ENCODE measurements around the gene RASAL1. TPM values are rescaled to one million over a fixed set of nuclear protein-coding genes. Genes with fewer than 3 reads are reported as not detected.

Gene RASAL1
- total RNA-seq, 2 donors from 2014 or later: 0.15 to 0.89 TPM

DNA sequence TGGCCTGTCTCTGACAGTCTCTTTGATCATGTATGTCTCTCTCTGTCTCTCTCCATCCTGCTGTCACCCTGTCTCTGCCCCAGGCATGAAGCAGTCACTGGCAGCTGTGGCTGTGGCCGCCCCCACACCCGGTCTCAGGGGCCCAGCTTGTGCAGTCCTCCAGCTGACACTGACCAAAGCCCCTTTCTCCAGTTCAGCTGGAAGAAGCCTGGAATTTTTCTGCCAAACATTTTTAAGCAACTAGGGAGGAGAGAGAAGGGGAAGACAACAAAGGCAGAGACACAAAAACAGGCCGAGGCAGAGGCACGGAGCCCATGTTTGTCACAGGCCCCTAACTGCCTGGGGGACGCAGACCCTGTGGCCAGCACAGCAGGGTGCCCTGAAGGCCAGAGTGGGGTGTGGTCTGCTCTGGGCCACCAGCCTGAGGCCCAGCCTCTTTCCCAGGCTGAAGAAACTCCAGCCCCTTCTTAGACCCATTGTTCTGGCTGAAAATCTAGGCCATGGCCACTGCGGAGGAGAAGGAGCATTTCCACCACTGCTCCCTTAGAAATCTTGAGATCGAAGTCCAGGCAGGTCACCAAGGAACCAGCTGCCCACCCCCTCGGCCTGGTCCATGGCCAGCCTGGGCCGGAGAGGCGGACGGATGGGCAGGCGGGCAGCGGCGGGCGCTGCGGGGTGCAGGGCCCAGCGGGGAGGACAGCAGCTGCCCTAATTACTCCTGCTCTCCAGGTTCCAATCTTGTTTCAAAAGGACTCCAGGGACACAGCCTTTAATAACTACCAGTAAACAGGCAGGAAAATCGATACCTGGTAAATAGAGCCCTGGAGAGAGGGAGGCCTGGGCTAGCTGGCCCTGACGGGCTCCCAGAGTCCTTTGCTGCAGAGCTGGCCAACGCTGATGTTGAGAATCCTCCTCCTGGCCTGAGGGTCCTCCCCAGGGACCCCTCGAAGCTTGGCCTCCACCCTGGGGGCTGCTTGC is 64.1 kb downstream of the RASAL1 start:
- ATAC-seq (no peak), DNase-seq (no peak)
- H3K27ac Mint-ChIP-seq: peak overlapping the region; percentile 88
- H3K4me3 Mint-ChIP-seq: peak overlapping the region; percentile 53
- H3K9me3 ChIP-seq (ENCODE audit: control insufficient read depth, low read length, poor library complexity, severe bottlenecking): no peaks in the 10 kb centered on the region
- no peaks in the 10 kb centered on the region for H3K27me3 Mint-ChIP-seq
- peaks cover 6% of the 10 kb centered on the region for H3K36me3 Mint-ChIP-seq (ENCODE audit: low read depth)
- H3K4me1 Mint-ChIP-seq: peaks cover 53% of the 10 kb centered on the region

DNA sequence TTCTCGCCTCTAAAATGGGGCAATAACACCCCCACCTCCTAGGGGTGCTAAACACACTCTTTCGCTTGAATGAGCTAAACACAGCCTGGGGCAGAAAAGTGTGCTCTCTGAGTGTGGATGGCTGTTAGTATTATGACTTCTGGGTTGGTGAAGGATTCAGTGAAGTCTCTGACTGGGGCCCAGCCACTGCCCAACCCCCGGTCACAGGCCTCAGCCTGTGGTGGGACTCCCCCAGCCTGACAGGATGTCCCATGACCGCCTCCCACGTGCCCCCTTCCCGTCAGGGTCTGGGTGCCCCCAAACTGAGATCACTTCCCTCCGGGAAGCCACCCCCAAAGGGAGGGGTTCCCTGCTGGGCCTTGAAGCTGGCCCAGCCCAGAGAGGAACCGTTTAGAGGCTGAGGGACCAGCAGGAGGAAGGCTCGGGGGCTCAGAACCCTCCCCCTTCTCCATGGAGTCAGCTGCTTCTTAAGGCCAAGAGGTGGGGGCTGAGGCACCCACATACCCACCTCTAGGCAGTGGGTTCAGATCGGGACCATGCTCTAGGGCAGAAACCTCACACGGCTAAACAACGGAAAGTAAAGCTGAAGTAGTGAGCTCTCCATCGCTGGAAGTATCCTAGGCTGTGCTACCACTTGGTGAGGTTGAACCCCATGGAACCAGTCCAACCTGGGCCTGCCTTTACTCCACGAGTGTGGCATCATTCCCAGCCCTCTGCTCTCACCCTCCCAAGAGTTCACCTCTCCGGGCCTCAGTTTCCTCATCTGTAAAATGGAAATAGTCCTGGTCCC is 65.2 kb downstream of the RASAL1 start:
- Mint-ChIP-seq H3K4me3 (no peak overlapping the region), H3K36me3 (ENCODE audit: low read depth) (peaks cover 6% of the 10 kb centered on the region), H3K27me3 (no peaks in the 10 kb centered on the region), H3K4me1 (peaks cover 52% of the 10 kb centered on the region), H3K27ac (peak overlapping the region; percentile 86)
- H3K9me3 ChIP-seq (ENCODE audit: control insufficient read depth, low read length, poor library complexity, severe bottlenecking): no peaks in the 10 kb centered on the region
- DNase-seq (no peak), ATAC-seq (peak; percentile 71)

DNA sequence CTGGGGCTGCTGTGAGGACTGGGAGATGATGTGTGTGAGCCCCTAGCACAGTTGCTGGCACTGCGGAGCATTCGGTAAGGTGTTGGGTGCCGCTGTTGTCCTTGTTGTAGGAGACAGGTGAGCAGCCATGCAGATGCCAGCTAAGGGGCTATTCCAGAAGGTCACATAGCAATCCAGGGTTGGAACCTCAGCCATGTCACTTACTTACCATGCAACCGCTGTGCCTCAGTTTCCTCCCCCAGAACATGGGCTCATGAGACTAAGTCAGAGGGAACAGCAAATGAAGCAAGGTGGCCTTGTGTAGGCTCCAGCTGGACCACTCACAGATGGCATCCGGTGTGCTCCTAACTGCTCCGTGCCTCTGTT is 65.8 kb downstream of the RASAL1 start:
- Mint-ChIP-seq H3K27ac (peak overlapping the region; percentile 86), H3K36me3 (ENCODE audit: low read depth) (peaks cover 6% of the 10 kb centered on the region), H3K4me3 (no peak overlapping the region), H3K27me3 (no peaks in the 10 kb centered on the region), H3K4me1 (peaks cover 50% of the 10 kb centered on the region)
- ATAC-seq: no peak
- no peaks in the 10 kb centered on the region for H3K9me3 ChIP-seq (ENCODE audit: control insufficient read depth, low read length, poor library complexity, severe bottlenecking)
- no peak for DNase-seq

DNA sequence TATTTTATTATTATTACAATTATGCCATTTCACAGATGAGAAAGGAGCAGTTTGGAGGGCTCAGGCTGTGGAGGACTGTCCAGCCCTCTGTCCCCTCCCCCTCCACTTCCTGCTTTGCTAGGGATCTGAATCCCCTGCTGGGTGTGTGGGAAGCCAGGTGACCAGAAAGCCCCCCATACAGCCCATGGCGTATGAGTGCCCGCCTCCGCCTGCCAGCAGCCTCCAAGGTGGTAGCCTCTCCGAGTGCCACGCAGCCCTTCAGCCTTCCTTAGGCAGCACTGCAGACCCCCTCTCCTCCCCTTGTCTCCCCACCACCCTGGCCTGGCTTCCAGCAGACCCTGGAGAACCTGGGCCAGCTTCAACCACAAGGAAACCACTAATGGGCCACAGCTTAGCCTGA is 66.4 kb downstream of the RASAL1 start:
- H3K36me3 Mint-ChIP-seq (ENCODE audit: low read depth): peaks cover 1% of the 10 kb centered on the region
- peaks cover 49% of the 10 kb centered on the region for H3K4me1 Mint-ChIP-seq
- peak overlapping the region; percentile 86 for H3K27ac Mint-ChIP-seq
- H3K27me3 Mint-ChIP-seq: no peaks in the 10 kb centered on the region
- DNase-seq (no peak), ATAC-seq (no peak)
- H3K9me3 ChIP-seq (ENCODE audit: control insufficient read depth, low read length, poor library complexity, severe bottlenecking): no peaks in the 10 kb centered on the region
- H3K4me3 Mint-ChIP-seq: no peak overlapping the region

DNA sequence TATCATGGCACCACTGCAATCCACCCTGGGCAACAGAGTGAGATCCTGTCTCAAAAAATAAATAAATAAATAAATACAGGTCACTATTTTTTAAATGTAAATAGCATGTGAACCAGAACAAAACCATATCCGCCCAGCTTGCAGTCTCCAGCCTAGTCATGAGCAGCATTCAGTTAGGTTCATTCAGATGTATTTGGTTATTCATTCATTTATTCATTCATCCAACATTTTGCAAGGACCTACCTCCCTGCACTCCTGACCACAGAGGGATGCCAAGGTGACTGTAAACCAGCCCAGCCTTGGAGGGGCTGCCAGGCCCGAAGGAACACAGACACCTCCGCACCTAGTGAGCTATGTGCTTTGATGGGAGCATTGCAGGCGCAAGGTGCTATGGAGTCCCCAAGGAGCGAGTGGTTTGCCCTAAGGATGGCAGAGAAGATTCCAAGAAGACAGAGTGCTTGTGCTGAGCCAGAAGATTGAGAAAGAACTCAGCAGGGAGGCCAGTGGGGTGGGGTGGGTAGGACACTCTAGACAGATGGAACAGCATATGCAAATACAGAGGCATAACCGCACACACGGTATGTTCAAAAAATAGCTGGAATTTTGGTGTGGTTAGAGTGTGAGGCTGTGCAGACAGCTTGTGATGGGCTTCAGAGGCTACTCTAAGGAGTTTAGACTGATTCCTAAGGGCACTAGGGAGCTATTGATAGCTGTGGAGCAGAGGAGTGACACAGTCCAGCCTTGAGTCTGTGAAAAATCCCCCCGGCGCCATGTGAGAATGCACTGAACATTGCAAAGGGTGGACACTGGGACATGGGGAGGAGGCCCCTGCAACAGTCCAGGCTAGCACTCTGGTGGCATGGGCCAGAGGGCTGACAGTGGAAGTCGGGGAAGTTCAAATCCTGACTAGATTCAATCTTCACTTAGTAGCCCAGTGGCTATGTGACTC is 67.3 kb downstream of the RASAL1 start:
- ATAC-seq: no peak
- Mint-ChIP-seq H3K4me3 (no peak overlapping the region), H3K36me3 (ENCODE audit: low read depth) (no peaks in the 10 kb centered on the region), H3K27me3 (no peaks in the 10 kb centered on the region), H3K27ac (peak overlapping the region; percentile 14), H3K4me1 (peaks cover 45% of the 10 kb centered on the region)
- DNase-seq: no peak
- H3K9me3 ChIP-seq (ENCODE audit: control insufficient read depth, low read length, poor library complexity, severe bottlenecking): no peaks in the 10 kb centered on the region

DNA sequence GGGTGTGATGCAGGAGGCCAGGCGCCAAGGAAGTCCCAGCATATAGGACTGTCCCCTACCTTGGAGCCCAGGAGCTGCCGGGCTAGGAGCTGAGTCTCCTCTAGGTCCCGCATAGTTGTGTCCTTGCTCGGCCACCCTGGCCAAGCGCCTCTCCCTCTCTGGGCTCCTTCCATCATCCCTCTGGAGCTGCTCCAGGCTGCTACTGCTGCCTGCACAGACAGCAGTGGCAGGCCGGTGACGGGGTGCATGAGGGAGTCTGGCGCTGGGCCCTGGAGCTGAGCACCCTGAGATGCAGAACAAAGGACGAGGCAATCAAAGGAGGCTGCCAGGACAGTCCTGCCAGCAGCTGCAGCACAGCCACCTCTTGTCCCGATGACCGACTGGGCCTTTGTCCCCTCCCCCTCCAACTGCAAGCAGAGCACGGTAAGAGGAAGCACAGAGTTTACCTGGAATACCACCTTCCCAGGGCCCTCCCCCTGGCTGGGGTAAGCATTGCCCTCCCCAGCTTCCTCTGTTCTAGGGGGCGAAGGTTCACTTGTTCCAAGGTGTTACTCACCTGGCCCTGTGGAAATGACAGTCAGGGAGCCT is 68.7 kb downstream of the RASAL1 start:
- H3K4me1 Mint-ChIP-seq: peaks cover 40% of the 10 kb centered on the region
- no peak for DNase-seq
- no peaks in the 10 kb centered on the region for H3K9me3 ChIP-seq (ENCODE audit: control insufficient read depth, low read length, poor library complexity, severe bottlenecking)
- H3K4me3 Mint-ChIP-seq: no peak overlapping the region
- H3K27me3 Mint-ChIP-seq: no peaks in the 10 kb centered on the region
- H3K36me3 Mint-ChIP-seq (ENCODE audit: low read depth): no peaks in the 10 kb centered on the region
- no peak overlapping the region for H3K27ac Mint-ChIP-seq
- no peak for ATAC-seq

DNA sequence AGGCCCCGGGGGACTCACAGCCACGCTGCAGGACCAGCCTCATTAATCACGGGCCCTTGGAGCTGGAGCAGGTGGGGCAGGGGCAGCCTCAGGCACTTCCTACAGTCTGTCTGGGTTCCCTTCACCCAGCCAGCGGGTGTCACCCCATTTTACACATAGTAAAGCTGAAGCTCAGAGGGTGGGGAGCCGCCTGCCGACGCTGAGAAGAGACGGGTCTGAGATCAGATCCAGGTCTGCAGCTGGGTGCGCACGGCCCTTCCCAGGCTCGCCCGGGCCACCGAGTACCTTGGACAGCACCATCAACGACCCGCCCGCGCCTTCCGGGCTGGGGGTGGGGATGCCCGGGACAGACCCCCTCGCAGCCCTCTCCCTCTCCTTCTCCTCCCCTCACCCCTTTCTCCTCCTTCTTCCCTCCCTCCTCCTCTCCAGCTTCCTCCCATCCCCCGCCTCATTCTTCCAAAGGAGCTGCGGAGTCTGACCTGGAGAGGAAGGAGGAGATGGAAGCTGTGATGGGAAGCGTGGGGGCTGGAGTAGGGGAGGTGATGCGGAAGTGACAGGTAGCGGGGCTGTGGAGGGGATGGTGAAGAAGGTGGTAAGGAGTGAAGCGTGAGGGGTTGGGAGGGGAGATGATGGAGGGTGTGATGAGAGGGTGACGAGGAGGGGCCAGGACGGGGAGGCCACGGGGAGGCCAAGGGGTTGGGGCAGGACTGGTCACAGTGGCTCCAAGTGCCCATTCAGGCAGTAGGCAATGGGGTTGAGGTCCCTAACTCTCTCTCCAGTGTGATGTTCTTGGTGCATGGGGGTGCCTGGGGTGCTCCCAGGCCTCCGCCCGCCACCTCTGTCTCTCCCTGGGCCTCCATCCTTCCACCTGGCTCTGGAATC is 70.2 kb downstream of the RASAL1 start:
- no peak overlapping the region for H3K4me3 Mint-ChIP-seq
- no peaks in the 10 kb centered on the region for H3K27me3 Mint-ChIP-seq
- peak overlapping the region; percentile 78 for H3K27ac Mint-ChIP-seq
- no peaks in the 10 kb centered on the region for H3K36me3 Mint-ChIP-seq (ENCODE audit: low read depth)
- no peak for DNase-seq
- H3K9me3 ChIP-seq (ENCODE audit: control insufficient read depth, low read length, poor library complexity, severe bottlenecking): no peaks in the 10 kb centered on the region
- H3K4me1 Mint-ChIP-seq: peaks cover 30% of the 10 kb centered on the region
- ATAC-seq: no peak

DNA sequence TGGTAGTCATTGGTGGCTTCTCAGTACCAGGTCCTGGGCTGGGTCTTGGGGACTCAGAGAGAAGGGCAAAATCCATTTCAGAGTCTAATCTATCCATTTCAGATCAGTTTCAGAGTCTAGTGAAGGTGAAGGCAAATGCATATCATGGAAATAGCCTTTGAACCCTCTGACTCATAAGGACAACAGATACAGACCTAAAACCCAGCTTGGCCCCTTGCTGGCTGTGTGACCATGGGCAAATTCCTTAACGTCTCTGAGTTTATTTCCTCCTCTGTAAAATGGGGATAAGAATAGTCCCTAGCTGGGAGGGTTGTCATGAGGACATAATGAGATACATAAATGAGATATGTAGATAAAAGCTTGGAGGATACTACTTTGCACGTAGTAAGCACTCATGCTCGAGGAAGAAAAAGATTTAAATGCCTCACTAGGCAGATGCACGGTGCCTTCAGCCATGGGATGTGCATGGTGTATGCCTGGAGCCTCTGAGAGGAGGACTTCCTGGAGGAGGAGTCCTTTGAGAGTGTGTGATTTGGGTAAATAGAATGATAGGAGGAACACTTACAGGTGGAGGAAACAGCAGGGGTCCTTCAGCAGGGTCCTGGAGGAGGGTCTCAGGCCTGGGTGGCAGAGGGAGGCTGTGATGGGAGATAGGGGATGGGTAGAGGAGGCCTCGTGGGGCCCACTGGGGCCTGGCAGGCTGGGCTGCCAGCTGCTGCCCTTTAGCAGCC is 71.0 kb downstream of the RASAL1 start:
- no peaks in the 10 kb centered on the region for H3K36me3 Mint-ChIP-seq (ENCODE audit: low read depth)
- peak overlapping the region; percentile 78 for H3K27ac Mint-ChIP-seq
- no peaks in the 10 kb centered on the region for H3K27me3 Mint-ChIP-seq
- no peaks in the 10 kb centered on the region for H3K9me3 ChIP-seq (ENCODE audit: control insufficient read depth, low read length, poor library complexity, severe bottlenecking)
- peaks cover 25% of the 10 kb centered on the region for H3K4me1 Mint-ChIP-seq
- peak overlapping the region; percentile 15 for H3K4me3 Mint-ChIP-seq
- ATAC-seq (no peak), DNase-seq (no peak)

DNA sequence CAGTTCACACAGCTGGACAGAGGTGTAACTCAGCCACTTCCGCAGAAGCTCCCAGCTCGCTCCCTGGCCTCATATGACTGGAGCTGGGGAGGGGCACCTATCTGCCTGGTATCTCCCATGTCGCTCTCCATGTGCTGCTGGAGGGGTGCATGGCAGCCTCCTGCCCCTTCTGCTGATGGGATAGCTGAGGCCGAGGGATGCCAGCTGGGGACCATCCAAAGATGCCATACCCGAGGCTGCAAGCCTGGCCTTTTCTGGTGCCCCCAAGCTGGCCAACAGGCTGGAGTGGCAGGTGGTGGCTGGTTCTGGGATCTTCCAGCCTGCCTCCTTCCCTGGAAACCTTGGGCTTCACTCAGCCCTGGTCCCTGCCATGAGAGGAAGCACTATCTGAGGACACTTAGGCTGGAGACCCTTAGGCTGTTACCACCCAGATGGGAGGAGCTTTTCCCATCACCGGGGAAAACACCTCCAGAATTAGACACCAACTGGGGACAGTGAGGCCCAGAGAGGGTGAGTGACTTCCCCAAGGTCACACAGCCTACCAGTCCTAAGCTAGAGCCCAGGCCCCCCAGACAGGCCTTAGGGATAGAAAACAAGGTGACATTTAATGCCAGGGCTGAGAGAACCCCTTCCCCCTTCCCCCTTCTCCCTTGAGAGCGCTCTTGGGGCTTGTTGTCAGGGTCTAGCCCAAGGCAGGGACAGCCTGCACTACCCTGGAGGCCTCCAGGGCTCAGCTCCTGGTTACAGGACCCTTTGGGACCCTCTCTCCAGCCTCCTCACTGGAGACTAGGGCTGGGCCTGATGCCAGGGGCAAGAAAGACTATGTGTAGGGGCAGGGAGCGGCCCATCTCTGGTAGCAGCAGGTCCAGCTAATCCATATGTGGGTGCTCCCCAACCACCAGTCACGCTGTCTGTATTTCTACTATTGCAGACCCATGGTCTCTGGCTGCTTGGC is 71.9 kb downstream of the RASAL1 start:
- Mint-ChIP-seq H3K27ac (peak overlapping the region; percentile 78), H3K36me3 (ENCODE audit: low read depth) (no peaks in the 10 kb centered on the region), H3K27me3 (no peaks in the 10 kb centered on the region), H3K4me3 (no peak overlapping the region), H3K4me1 (peaks cover 21% of the 10 kb centered on the region)
- DNase-seq (no peak), ATAC-seq (no peak)
- no peaks in the 10 kb centered on the region for H3K9me3 ChIP-seq (ENCODE audit: control insufficient read depth, low read length, poor library complexity, severe bottlenecking)

DNA sequence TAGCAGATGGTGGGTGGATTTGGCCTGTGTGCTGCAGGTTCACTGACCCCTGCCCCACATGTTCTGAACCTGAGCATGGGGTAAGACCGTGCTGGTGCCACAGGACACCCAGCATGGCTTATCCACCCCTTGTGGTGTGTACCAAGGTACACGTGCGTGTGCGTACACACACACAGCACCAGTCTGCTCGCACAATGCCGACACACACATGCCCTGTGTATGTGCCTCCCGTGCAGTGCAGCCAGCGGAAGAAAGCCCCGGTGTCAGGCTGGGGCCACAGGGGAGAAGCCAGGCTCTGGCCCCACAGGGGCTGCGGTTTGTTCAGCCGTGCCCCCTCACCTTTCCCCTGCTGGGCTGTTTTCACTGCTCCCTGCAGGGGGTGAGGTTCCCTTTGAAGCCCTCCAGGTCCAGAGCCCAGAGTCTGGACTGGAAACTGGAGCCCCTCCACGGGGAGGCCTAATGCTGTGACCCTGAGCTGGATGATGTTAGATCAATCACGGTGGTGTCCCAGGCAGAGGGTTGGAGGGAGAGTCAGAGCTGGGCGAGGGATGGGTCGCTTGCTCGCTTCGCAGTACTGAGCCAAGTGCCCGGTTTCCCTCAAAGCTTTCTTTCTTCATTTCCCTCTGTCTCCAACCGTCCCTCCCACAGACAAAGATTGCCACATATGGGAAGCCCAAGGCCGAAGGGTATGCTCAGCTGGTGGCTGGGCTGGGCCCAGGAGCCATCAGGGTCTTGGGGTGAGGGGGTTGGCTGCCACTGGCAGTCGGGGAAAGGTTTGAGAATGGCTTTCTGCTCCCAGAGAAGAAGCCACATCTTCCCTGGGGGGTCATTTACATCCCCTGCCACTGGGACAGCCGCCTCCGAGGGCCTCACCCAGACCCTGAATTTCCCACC is 72.8 kb downstream of the RASAL1 start:
- Mint-ChIP-seq H3K4me1 (peaks cover 23% of the 10 kb centered on the region), H3K4me3 (no peak overlapping the region), H3K27me3 (no peaks in the 10 kb centered on the region), H3K36me3 (ENCODE audit: low read depth) (no peaks in the 10 kb centered on the region), H3K27ac (peak overlapping the region; percentile 39)
- no peak for DNase-seq
- no peak for ATAC-seq
- no peaks in the 10 kb centered on the region for H3K9me3 ChIP-seq (ENCODE audit: control insufficient read depth, low read length, poor library complexity, severe bottlenecking)

Measured in T-helper 17 cell (primary cell).